ENCODE measurements around the gene THY1. TPM values are rescaled to one million over a fixed set of nuclear protein-coding genes. Genes with fewer than 3 reads are reported as not detected.

The THY1 gene
- total and polyA plus RNA-seq, 4 donors = 70.0 to 269 (median 168) TPM

- H3K4me1 ChIP-seq (ENCODE audit: control insufficient read depth, insufficient read depth, low read length) = peaks cover 57% of the 10 kb centered on the region
- peaks cover 1% of the 10 kb centered on the region for H3K27me3 ChIP-seq (ENCODE audit: control insufficient read depth, insufficient read depth, low read length)
- WGBS (ENCODE audit: insufficient coverage) = no CpG with 5 or more reads among the region's 10 CpGs
- peak in 1 of 6 donors; percentile 48 for DNase-seq (ENCODE audit: low read depth in 4 of 6, low spot score in 6 of 6)
- H3K9me3 ChIP-seq (ENCODE audit: control insufficient read depth, insufficient read depth, low read length) = no peaks in the 10 kb centered on the region
- peak overlapping the region; percentile 70 for H3K4me3 ChIP-seq (ENCODE audit: low read depth, low read length)
- no peaks in the 10 kb centered on the region for H3K36me3 ChIP-seq (ENCODE audit: control insufficient read depth, insufficient read depth, low read length)
- peak overlapping the region; percentile 80 for H3K27ac ChIP-seq (ENCODE audit: low read depth, low read length)
These were observed 42.2 kb downstream of the THY1 start for GRCh38 chr11:119380827-119381180.

GRCh38 chr11:119380160-119380826 is 42.7 kb downstream of the THY1 start:
- H3K27ac ChIP-seq (ENCODE audit: low read depth, low read length) = no peak overlapping the region
- H3K4me1 ChIP-seq (ENCODE audit: control insufficient read depth, insufficient read depth, low read length) = peaks cover 62% of the 10 kb centered on the region

GRCh38 chr11:119378851-119379465 is 44.0 kb downstream of the THY1 start:
- Histone ChIP-seq H3K9me3 (ENCODE audit: control insufficient read depth, insufficient read depth, low read length) (no peaks in the 10 kb centered on the region), H3K36me3 (ENCODE audit: control insufficient read depth, insufficient read depth, low read length) (no peaks in the 10 kb centered on the region), H3K4me1 (ENCODE audit: control insufficient read depth, insufficient read depth, low read length) (peaks cover 75% of the 10 kb centered on the region), H3K27ac (ENCODE audit: low read depth, low read length) (no peak overlapping the region), H3K4me3 (ENCODE audit: low read depth, low read length) (no peak overlapping the region), H3K27me3 (ENCODE audit: control insufficient read depth, insufficient read depth, low read length) (peaks cover 2% of the 10 kb centered on the region)
- no peak for DNase-seq (ENCODE audit: low read depth in 4 of 6, low spot score in 6 of 6)
- WGBS (ENCODE audit: insufficient coverage) = 52% methylated on average over 10 of the region's 10 CpGs

More at GRCh38 chr11:119380160-119380826, 42.7 kb downstream of the THY1 start:
- no peaks in the 10 kb centered on the region for H3K36me3 ChIP-seq (ENCODE audit: control insufficient read depth, insufficient read depth, low read length)
- H3K27me3 ChIP-seq (ENCODE audit: control insufficient read depth, insufficient read depth, low read length) = peaks cover 2% of the 10 kb centered on the region
- H3K4me3 ChIP-seq (ENCODE audit: low read depth, low read length) = peak overlapping the region; percentile 70
- H3K9me3 ChIP-seq (ENCODE audit: control insufficient read depth, insufficient read depth, low read length) = no peaks in the 10 kb centered on the region
- no peak for DNase-seq (ENCODE audit: low read depth in 4 of 6, low spot score in 6 of 6)
- WGBS (ENCODE audit: insufficient coverage) = 71% methylated on average over 12 of the region's 13 CpGs

GRCh38 chr11:119377961-119378667 is 44.9 kb downstream of the THY1 start:
- peaks cover 84% of the 10 kb centered on the region for H3K4me1 ChIP-seq (ENCODE audit: control insufficient read depth, insufficient read depth, low read length)
- DNase-seq (ENCODE audit: low read depth in 4 of 6, low spot score in 6 of 6) = peak in 1 of 6 donors; percentile 1
- WGBS (ENCODE audit: insufficient coverage) = 67% methylated on average over 2 of the region's 6 CpGs

GRCh38 chr11:119377112-119377901 is 45.7 kb downstream of the THY1 start:
- WGBS (ENCODE audit: insufficient coverage) = 51% methylated on average over 12 of the region's 12 CpGs
- Histone ChIP-seq H3K4me1 (ENCODE audit: control insufficient read depth, insufficient read depth, low read length) (peaks cover 92% of the 10 kb centered on the region), H3K27me3 (ENCODE audit: control insufficient read depth, insufficient read depth, low read length) (peaks cover 2% of the 10 kb centered on the region), H3K36me3 (ENCODE audit: control insufficient read depth, insufficient read depth, low read length) (peaks cover 11% of the 10 kb centered on the region), H3K4me3 (ENCODE audit: low read depth, low read length) (no peak overlapping the region), H3K27ac (ENCODE audit: low read depth, low read length) (peak overlapping the region; percentile 99), H3K9me3 (ENCODE audit: control insufficient read depth, insufficient read depth, low read length) (no peaks in the 10 kb centered on the region)
- DNase-seq (ENCODE audit: low read depth in 4 of 6, low spot score in 6 of 6) = peak in 1 of 6 donors; percentile 25

More at GRCh38 chr11:119377961-119378667, 44.9 kb downstream of the THY1 start:
- Histone ChIP-seq H3K27ac (ENCODE audit: low read depth, low read length) (no peak overlapping the region), H3K36me3 (ENCODE audit: control insufficient read depth, insufficient read depth, low read length) (peaks cover 3% of the 10 kb centered on the region), H3K4me3 (ENCODE audit: low read depth, low read length) (no peak overlapping the region), H3K27me3 (ENCODE audit: control insufficient read depth, insufficient read depth, low read length) (peaks cover 2% of the 10 kb centered on the region), H3K9me3 (ENCODE audit: control insufficient read depth, insufficient read depth, low read length) (no peaks in the 10 kb centered on the region)

GRCh38 chr11:119376197-119376847 is 46.6 kb downstream of the THY1 start:
- H3K4me3 ChIP-seq (ENCODE audit: low read depth, low read length) = peak overlapping the region; percentile 43

GRCh38 chr11:119375337-119376196 is 47.4 kb downstream of the THY1 start:
- 11% methylated on average over 14 of the region's 14 CpGs for WGBS (ENCODE audit: insufficient coverage)
- peak overlapping the region; percentile 43 for H3K4me3 ChIP-seq (ENCODE audit: low read depth, low read length)
- peaks cover 92% of the 10 kb centered on the region for H3K4me1 ChIP-seq (ENCODE audit: control insufficient read depth, insufficient read depth, low read length)
- H3K27ac ChIP-seq (ENCODE audit: low read depth, low read length) = peak overlapping the region; percentile 99
- peaks cover 2% of the 10 kb centered on the region for H3K27me3 ChIP-seq (ENCODE audit: control insufficient read depth, insufficient read depth, low read length)
- DNase-seq (ENCODE audit: low read depth in 4 of 6, low spot score in 6 of 6) = peak in 3 of 6 donors; percentile 64 to 88 (median 76)
- peaks cover 16% of the 10 kb centered on the region for H3K36me3 ChIP-seq (ENCODE audit: control insufficient read depth, insufficient read depth, low read length)
- no peaks in the 10 kb centered on the region for H3K9me3 ChIP-seq (ENCODE audit: control insufficient read depth, insufficient read depth, low read length)

More at GRCh38 chr11:119376197-119376847, 46.6 kb downstream of the THY1 start:
- H3K4me1 ChIP-seq (ENCODE audit: control insufficient read depth, insufficient read depth, low read length) = peaks cover 92% of the 10 kb centered on the region
- H3K27me3 ChIP-seq (ENCODE audit: control insufficient read depth, insufficient read depth, low read length) = peaks cover 2% of the 10 kb centered on the region
- peaks cover 14% of the 10 kb centered on the region for H3K36me3 ChIP-seq (ENCODE audit: control insufficient read depth, insufficient read depth, low read length)
- no peaks in the 10 kb centered on the region for H3K9me3 ChIP-seq (ENCODE audit: control insufficient read depth, insufficient read depth, low read length)
- WGBS (ENCODE audit: insufficient coverage) = 26% methylated on average over 11 of the region's 11 CpGs
- peak in 5 of 6 donors; percentile 69 to 93 (median 81) for DNase-seq (ENCODE audit: low read depth in 4 of 6, low spot score in 6 of 6)
- peak overlapping the region; percentile 99 for H3K27ac ChIP-seq (ENCODE audit: low read depth, low read length)

GRCh38 chr11:119374632-119375336 is 48.2 kb downstream of the THY1 start:
- Histone ChIP-seq H3K36me3 (ENCODE audit: control insufficient read depth, insufficient read depth, low read length) (peaks cover 16% of the 10 kb centered on the region), H3K4me3 (ENCODE audit: low read depth, low read length) (peak overlapping the region; percentile 43), H3K4me1 (ENCODE audit: control insufficient read depth, insufficient read depth, low read length) (peaks cover 94% of the 10 kb centered on the region), H3K27ac (ENCODE audit: low read depth, low read length) (peak overlapping the region; percentile 99), H3K27me3 (ENCODE audit: control insufficient read depth, insufficient read depth, low read length) (peaks cover 2% of the 10 kb centered on the region), H3K9me3 (ENCODE audit: control insufficient read depth, insufficient read depth, low read length) (no peaks in the 10 kb centered on the region)
- DNase-seq (ENCODE audit: low read depth in 4 of 6, low spot score in 6 of 6) = peak in 1 of 6 donors; percentile 69
- 38% methylated on average over 10 of the region's 11 CpGs for WGBS (ENCODE audit: insufficient coverage)
